Left hindlimb (tissue), 1 donor: ENCODE measurements around the gene SHH.
"Not testable (repeated sequence)": the region's sequence is repeated elsewhere in the genome, so short reads cannot be mapped to it uniquely, and the experiment has no call there.

ENCODE experiments used
- DNase-seq: peaks from one replicate; pipeline ENCODE4 v3.0.0-alpha.2; 2018

The SHH gene

DNA sequence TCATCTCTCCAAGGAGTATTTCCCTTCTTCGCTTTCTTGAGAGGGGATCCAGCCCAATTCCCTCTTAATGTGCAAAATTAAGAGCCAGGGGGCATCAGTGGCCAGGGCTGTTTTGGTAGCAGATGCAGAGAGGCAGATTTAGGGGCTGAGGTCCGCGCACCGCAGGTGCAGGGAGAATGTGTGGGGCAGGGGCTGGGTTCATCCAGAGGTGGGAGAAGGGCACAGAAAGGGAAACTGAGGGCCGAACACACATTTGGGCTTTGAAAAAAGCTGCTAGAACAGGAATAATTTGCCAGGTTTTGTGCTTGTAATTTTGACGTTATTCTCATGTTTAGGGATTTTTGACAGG lies 6.5 kb upstream of the SHH start:
- no peak for DNase-seq

DNA sequence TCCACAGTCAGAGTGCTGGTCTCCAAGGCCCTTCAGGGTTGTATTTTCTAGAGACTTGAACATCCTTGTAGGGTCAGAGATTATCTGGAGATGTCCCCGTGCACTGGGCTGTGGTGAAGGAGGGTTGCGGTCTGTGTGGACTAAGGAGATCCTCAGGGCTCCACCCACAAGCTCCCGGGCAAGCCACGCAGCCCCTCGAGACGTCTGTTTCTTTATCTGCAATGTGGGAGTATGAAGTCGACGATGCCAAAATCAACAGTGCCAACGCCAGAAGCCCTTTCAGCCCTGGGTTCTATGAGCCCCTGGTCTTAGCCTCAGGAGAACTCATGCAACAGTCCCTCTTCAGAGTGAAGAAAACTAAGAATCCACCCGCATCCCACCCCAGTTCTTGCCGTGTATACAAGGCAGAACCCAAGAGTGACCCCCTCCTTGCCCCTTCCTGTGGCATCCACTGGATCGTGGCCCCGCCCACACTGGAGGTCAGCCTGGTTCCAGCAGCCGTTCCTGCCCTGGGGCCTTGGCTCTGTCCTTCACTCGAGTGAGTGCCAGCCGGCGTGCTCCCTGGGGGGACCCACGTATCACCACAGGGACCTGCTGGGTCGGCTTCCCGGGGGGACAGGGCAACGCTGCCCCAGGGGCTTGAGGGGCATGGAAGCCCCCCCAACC lies 6.0 kb upstream of the SHH start:
- DNase-seq: peak; percentile 3

DNA sequence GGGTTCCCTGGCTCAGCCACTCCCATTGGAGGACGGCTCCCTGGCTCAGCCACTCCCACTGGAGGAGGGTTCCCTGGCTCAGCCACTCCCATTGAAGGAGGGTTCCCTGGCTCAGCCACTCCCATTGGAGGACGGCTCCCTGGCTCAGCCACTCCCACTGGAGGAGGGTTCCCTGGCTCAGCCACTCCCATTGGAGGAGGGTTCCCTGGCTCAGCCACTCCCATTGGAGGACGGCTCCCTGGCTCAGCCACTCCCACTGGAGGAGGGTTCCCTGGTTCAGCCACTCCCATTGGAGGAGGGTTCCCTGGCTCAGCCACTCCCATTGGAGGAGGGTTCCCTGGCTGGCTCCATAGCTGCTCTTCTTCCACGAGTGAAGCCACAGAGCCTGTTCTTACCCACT lies 5.3 kb upstream of the SHH start:
- DNase-seq: not testable (repeated sequence)

DNA sequence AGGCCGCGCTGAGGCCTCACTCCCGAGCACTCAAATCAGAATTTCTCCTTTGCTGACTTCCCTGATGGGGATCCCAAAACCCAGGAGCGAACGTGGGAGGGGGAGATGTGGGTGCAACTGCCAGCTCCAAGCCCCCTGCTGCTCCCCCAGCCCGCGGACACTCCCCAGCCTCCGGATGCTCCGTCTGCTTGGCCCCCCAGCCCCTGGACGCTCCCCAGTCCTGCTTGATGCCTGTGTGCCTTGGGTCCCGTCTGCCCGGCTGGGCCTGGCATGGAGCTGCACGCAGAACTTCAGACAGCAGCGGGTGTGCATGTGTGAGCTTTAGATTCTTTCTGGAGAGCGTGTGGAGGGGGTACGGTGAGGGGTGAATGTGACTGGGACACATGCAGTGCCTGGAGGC lies 4.7 kb upstream of the SHH start:
- peak; percentile 12 for DNase-seq

DNA sequence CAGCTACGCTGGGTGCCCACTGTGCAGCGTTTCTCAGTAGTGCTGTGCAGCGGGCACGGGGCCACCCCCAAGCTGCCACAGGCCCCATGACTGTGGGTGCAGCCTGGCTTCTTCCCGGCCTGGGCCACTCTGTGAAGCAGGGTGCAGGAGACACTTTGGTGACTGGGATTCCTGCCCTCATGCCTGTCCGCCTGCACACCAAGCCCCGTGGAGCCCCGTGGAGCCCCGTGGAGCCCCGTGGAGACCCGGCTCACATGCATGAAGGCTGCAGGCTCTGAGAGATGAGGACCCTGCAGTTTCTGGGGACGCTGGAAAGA lies 3.9 kb upstream of the SHH start:
- DNase-seq: peak; percentile 2

DNA sequence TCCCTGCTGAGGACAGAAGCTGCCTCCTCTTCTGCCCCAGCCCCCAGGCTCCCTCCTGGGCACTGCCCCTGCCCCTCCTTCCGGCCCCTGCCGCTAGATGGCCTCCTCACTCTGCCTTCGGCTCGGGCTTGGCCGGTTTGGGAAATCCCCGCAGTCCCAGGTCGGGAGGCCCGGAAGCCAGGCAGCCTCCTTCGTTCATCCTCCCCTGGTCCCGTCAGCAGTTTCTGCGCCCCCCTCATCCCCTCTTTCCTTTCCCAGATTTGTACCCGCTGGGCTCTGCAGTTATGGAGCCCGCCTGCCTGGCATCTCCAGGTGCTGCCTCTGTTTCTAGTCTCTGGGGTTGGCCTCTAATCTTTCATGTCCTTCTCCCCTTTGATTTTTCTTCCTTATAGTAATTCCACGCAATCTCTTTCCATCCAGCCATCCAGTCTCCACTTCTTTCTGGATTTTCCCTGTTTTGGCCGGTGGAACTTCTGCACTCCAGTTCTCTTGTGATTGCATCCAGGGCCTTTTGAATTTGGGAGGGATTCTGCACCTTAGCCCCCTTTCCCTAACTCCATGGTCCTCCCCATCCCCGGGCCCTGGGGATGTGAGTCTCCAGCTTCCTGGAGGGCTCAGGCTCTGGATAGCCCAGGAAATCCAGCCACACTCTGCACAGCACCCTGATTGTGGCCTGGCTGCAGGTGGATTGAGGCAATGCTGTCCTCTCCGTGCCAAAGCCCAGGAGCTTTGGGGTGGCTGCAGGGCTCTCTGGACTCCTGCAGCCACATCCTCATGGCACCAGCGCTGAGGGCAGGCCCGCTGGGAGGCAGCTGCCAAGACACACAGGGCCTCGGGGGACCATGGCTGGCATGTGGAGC lies 3.3 kb upstream of the SHH start:
- peak; percentile 31 for DNase-seq

DNA sequence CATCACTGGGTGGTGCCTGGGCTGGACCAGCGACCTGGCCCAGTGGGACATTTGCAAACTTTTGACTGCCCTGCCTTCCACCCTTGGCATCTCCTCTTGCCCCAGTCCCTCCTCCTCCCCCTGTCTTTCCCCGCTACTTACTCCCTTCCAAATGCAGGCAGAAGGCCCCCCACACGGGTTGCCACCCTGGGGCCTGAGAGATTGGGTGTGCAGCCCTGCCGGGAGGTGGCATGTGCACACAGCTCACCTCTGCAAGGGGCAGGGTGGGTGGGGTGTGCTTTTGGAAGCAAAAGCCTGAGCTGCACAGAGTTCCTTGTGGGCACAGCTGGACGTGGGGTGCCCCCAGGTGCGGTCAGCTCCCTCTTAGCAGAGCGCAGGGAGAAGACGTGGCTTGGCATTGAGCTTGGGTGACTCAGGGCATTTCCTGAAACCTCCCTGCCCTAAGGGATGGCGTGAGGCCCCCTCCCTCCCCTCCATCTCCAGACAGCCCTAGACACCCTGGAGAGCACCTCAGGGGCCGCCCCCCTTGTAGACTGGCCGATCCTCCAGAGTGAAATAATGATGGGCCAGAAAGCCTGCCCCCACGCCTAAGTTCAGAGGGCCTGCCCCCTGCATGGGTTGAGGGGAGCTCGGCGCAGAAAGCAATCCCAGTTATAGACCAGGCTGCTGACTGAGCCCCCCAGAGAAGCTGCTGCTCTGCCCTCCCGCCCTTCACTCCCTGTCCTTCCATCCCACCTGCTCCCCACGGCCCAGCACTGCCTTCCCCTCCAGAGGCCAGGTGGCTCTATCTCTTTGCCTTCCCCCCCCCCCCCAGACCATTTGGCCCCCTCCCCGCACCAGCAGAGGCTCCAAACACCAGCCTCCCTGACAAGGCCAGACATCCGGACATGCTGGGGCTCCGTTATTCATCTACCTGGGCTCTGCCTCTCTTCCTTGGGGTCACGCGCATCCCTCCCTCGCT lies 2.3 kb upstream of the SHH start:
- peak; percentile 11 for DNase-seq

DNA sequence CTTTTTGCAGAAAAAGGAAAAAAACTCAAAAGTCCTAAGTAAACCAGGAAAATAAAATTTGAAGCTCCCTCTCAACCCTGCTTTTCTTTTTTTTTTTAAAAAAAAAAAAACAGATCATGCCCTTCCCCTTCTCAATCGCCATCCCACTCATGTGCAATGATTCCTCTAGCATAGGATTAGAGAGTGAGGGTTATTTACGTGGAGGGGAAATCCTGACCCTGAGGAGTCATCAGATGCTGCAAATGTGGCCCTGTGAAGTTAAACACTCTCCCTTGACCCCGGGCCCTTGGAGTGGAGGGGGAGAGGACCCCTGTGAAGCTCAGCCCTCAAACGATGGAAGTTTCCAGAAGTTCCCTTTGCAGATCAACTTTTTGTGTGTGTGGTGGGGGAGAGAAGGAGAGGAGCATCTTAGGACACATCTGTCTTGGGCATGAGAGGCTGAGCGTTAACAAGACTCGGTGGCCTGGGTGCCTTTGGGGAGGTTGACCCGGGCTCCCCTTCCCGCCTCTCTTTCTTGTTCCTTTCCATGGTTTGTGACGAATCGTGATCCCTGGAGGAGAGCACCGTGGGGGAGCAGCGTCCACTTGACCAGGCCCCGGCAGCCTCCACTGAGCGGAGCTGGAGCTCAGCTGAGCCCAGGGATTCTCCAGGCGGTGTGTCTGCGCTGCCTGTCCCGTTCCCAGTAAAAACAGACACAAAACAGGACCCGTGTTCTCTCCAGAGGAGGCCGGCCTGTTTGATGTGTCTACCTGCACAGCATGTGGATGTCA lies 1.5 kb upstream of the SHH start:
- DNase-seq: peak; percentile 9

DNA sequence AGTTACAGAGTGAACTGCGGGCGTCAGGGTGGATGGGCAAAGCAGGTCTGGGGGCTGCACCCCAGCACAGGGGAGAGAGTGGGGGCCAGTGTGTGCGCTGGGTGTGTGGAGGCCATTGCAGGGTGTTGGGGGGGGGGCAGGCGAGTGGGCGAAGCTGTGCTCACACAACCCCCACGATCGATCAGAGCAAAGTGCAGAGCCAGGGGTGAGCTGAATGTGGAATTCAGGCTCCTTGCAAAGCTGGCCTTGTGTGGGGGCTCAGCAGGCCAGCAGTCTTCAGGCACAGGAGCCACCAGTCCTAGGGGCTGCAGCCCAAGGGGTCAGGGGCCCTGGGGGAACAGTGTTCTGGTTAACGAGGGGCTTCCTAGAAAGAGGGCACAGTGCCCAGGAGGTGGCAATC lies 862 bp upstream of the SHH start:
- no peak for DNase-seq

DNA sequence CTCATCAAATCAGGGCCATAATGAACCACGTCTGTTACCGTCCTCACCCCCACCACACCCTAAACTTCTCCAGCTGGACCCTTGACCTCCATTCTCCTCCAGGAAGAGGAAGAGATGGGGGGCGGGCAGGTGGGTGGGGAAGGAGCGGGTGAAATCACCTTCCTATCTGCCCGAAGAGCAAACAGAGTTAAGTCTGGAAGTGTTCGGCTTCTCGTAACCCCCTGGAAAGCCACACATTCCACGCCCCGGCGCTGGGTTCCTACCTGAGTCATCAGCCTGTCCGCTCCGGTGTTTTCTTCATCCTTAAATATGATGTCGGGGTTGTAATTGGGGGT lies 736 bp downstream of the SHH start:
- no peak for DNase-seq

DNA sequence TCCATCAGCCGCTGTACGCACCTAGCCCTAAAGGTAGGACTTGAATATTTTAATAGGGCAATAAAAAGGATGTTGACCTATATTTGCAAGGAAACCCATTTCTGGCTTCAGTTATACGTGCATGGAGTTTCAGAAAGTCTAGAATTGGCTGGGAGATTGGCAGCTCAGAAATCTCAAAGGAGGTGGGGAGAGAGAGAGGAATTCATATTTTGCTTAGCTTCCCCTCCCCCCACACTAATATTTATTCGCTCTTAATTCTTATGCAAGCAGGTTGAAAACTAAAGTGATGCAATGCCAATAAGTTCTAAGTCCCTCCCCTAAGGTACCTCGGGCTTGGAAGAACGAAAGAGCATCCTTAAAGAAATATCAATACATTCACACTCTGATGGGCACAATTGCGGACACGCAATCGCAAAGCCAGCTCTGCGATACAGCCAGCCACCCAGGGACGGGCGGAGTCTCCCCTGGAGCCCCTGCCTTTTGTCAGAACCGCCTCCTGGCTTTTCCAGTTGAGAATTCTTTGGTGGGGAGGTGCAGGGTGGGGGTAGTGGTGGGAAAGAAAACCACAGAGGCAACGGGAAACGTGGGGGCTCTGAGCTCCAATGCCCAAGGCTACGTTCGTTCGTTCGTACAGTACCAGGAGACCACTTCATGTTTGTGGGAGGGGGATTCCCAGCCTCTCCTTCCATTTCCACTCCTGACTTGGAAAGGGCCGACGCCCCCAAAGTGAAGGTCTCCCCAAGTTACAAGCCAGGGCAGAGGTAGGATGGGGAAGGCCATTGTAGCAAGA lies 1.3 kb downstream of the SHH start:
- no peak for DNase-seq

DNA sequence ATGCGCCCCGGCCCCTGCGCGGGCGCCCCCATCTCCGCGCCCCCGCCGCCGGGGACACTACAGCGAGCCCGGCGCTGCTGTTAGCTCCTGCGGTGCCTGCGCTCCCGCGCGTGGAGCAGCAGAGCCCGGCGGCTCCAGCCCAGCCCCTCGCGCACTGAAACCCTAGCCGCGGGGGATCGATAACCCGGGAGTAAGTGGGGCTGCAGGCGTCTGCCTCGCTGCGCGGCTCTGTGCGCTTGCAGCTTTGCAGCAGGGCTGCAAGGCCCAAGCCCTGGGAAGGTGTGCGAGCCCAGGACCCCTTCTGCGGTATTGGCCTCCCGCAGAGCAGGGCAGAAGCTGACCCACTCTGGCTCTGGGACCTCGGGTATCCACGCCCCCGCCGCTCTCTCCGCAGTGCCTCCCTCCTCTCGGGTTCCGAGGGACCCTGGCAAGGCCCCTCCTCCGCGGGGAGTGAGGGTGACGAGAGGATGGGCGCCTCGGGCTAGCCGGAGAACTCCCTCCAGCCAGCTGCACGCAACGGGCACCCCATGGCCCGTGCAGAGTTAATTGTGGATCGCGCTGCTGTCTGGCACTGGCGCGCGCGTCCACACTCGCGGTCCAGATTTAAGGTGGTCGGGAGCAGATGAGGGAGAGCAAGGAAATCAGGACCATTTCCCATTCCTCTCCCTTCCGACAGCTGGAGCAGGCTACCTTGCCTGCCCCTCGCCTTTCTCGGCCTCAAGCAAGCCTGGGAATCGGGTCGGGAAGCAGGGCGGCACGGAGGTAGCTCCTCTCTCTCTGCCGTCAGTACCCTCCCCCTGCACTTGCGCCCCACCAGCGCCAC lies 2.1 kb downstream of the SHH start:
- DNase-seq: no peak

DNA sequence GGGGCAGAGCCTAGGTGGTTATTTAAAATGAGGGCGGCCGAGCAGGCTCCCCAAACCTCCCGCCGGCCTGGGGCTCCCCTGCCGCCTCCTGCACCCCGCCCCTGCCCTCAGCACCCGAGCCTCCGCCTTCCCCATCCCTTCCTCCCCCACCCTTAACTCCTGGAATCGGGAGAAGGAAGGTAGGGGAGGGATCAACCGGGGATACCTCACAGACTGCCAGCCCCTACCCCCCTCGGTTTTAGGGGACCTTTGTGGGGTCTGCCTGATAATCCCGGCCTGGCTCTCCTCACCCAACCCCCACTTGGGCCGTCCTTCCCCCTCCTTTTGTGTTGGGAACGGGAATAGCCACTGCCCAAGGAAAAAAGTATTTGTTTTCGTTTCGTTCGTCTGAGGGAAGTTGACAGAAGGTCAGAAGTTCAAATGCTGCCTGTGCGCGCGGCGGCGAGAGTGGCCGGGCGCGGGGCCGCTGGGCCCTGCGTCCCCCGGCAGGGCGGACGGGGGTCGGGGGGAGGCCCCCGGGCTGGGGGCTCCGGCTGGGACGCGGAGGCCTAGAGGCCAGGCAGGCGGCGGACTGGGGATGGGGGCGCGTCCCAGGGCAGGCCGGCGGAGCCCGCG lies 2.8 kb downstream of the SHH start:
- DNase-seq: no peak

DNA sequence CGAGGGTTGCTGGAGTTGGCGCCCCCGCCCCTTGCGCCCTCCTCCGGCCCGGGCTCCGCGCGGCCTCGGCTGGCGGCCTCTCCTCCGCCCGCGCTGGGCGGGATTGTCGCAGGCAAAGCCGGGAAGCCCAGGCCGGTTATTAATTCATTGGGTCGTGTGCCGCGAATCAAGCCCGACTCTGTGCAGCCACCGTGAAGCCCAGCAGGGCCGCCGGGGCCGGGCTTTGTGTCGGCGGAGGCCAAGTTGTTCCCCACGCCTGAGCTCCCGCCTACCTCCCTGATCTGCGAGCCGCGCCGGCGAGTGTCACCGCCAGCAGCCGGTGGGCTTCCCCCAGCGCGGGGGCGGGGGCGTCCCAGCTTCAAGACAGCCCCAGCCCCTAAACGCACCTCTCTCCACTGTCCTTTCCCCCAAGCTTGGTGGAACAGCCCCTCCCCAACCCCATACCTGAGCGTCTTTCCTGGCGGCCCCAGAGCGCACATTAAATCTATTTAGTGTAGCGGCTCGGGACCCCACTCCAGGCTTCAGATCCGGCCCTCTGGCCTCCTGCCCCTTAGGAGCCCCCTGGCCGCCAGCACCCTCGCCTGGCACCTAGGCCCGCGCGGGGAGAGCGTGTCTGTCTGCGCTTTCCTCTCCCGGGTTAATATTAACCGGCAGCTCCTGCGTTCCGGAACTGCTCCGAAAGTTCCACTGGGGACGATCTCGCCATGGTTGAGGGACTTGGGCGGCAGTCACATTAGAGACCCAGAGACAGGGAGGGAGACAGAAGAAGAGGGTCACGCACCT lies 3.5 kb downstream of the SHH start:
- DNase-seq: no peak

DNA sequence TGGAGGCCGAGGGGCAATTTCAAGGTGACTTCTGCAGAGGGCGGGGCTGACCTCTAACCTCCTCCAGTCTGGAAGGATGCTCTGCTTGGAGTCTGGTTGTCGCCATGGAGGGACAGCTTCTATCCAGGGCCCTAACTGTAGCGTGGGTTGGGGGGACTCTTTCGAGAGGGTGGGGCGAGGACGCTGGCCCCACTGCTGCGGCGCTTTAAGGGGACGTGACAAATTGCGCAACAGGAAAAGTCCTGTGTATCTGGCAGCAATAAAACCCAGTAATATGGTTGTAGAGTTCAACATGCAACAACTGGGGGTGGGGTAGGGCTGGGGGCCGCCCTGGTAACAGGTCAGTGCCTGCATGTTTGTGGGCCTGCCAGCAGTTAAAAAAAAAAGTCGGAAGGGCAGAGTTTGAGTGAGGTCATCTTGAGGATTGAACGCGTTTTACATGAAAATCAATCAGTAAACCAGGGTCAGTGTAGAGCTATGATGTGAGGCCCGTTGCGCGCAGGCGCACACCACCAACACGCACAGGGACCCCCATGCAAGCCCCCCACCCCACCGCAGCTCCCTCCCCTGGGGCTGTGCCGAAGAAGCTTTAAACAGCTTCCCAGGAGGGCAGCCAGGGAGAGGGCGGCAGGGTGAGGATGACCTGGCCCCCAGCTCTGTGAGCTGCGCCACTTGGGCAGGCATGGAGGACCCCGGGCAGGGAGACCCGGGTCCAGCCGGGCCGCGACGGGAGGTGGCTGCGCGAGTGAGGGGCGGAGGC lies 4.3 kb downstream of the SHH start:
- DNase-seq: peak; percentile 2

DNA sequence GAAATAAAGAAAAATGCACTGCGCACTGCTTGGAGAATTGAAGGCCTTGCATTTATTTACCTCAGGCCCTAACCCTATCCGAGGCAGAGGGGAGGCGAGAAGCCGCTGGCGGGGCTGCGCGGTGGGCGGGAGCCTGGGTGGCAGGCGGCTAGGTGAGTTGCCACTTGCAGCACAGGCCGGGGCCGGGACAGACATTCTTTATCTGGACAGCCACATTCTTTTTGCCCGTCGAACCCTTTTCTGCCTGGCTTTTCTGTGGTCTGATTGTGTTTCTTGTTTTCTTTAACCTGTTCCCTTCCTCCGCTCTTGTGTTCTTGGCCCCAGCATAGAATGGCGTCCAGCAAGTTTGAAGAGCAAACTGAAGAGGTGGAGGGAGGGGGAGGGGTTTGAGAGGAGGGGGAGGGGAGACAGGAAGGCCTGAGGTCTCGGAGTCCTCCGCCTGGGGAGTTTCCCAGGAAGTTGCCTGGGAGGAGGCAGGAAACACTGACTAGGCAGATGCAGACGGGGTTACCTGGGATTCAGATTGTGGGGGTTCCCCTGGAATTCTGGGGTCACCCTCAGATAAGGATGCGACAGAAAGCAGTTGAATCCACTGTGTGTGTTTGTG lies 5.1 kb downstream of the SHH start:
- peak; percentile 26 for DNase-seq

DNA sequence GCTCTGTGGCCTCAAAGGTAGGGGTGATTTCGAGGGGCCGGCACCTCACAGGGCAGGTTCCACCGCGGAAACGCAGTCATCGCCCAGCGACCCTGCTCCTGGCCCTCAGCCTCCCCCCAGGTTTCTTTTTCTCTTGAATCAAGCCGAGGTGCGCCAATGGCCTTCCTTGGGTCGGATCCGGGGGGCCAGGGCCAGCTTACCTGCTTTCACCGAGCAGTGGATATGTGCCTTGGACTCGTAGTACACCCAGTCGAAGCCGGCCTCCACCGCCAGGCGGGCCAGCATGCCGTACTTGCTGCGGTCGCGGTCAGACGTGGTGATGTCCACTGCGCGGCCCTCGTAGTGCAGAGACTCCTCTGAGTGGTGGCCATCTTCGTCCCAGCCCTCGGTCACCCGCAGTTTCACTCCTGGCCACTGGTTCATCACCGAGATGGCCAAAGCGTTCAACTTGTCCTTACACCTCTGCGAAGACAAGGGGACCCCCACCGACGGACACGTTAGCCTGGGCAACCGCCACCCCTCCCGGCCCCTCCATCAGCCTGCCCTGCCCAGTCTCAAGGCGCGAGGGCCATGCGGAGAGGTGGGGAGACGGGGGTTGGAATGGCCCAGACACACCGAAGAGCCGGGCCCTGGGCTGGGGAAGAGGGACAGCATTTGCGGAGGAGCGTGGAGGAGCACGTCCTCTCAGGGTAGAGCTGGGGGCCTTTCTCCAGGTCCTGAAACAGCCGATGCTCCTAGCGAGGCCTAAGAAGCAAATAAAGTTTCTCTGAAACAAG lies 6.0 kb downstream of the SHH start:
- DNase-seq: peak; percentile 19

DNA sequence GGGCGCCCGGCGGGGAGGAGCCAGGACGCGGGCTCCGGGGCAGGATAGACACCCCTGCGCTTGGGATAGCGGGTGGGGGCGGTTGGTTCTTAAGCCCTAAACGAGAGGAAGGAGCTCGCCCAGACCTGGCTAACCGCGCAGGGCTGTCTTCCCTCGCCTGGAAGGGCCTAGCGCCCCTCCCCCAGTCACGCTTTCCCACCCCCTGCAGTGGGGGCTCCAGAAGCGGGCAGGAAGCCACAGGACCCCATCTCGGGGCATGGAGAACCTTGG lies 6.5 kb downstream of the SHH start:
- peak; percentile 27 for DNase-seq
